Stomach (tissue), 9 donors: ENCODE results near the gene PEPD. TPM values are rescaled to one million over a fixed set of nuclear protein-coding genes. Genes with fewer than 3 reads are reported as not detected.

Source experiments
- DNase-seq, 2 donors: peaks; one replicate each; pipeline versions ENCODE4 v3.0.0 to v3.0.0-alpha.2; 2013 to 2019
- H3K27ac ChIP-seq, 5 donors: fragments of 200-600 bp in 4 of 5; sonication (generic) in 4 of 5; one replicate each; pipeline ENCODE4 v1.5.1; 2013 to 2019; ENCODE audit warnings: mild to moderate bottlenecking in 1 of 5, moderate library complexity in 1 of 5
- H3K27me3 ChIP-seq, 3 donors: fragments of 200-600 bp; sonication (generic); one replicate each; pipeline ENCODE4 v1.5.1; 2017 to 2019; ENCODE audit warnings: mixed run types in 1 of 3
- H3K36me3 ChIP-seq, 4 donors: fragments of 200-600 bp; sonication (generic); 1 replicate in 3 of 4; 2 replicates in 1 of 4; pipeline ENCODE4 v1.5.1; 2016 to 2019
- H3K4me1 ChIP-seq, 4 donors: fragments of 200-600 bp; sonication (generic); one replicate each; pipeline ENCODE4 v1.5.1; 2016 to 2019
- H3K4me3 ChIP-seq, 4 donors: fragments of 200-600 bp; sonication (generic) in 3 of 4; one replicate each; pipeline ENCODE4 v1.5.1; 2016 to 2019; ENCODE audit warnings: mild to moderate bottlenecking in 1 of 4
- H3K9me3 ChIP-seq, 4 donors: fragments of 200-600 bp; sonication (generic); one replicate each; pipeline ENCODE4 v1.5.1; 2016 to 2019
- EP300 ChIP-seq: sonication (generic); formaldehyde crosslinking; IDR thresholded peaks from one replicate; pipeline ENCODE4 v1.6.1; 2017; ENCODE audit warnings: antibody characterized with exemption
- POLR2A ChIP-seq, 4 donors: fragments of 450-650 bp; IDR thresholded peaks; one replicate each; pipeline ENCODE4 v1.6.1; 2016; ENCODE audit warnings: antibody characterized with exemption in 4 of 4, control low read depth in 2 of 4, mild to moderate bottlenecking in 1 of 4, moderate library complexity in 1 of 4
- POLR2AphosphoS5 ChIP-seq, 3 donors: sonication (generic); formaldehyde crosslinking; IDR thresholded peaks; one replicate each; pipeline ENCODE4 v1.6.1; 2016; ENCODE audit warnings: antibody characterized with exemption in 3 of 3
- WGBS, 5 donors: extraction: QIAGEN DNeasy Blood & Tissue Kit in 3 of 5; methylation state at CpG; one replicate each; pipeline versions ENCODE4 v1.1.5 to v1.1.7; 2013 to 2018; 5-methylcytosine and 5-hydroxymethylcytosine counted together
- intact Hi-C: fragments of 100-400 bp; cut with DNase I; formaldehyde crosslinking; loops from one replicate; pipeline ENCODE4 v1.15.1; 2023; ENCODE audit warnings: low total_unique reads
- polyA plus RNA-seq, 3 donors: library from polyadenylated mRNA; stranded (reverse); fragments of 200-250 nt; gene quantifications; one replicate each; pipeline ENCODE4 v1.2.3, GENCODE V29; 2013
- total RNA-seq, 5 donors: library from RNA; depleted of rRNA; stranded (reverse); fragments of >200 nt; gene quantifications; one replicate each; pipeline versions ENCODE4 v1.1.0 to v1.2.3, GENCODE V29; 2014 to 2016
- TF ChIP-seq, protein P1 (sequence below), 7 experiments: fragments of 450-650 bp in 4 of 7; fragments of 200-600 bp in 3 of 7; sonication (generic) in 3 of 7; IDR thresholded peaks; one replicate each; pipeline ENCODE4 v1.5.1; 2016 to 2019; ENCODE audit warnings: antibody characterized with exemption in 7 of 7, control low read depth in 2 of 7, mild to moderate bottlenecking in 1 of 7
- donor health status: healthy with polysubstance abuse.
- donor health status: Bipolar disorder and iron deficiency.
- donor health status: healthy.

The PEPD gene
- total and polyA plus RNA-seq, 8 donors = 8.8 to 99.4 (median 42.7) TPM

DNA sequence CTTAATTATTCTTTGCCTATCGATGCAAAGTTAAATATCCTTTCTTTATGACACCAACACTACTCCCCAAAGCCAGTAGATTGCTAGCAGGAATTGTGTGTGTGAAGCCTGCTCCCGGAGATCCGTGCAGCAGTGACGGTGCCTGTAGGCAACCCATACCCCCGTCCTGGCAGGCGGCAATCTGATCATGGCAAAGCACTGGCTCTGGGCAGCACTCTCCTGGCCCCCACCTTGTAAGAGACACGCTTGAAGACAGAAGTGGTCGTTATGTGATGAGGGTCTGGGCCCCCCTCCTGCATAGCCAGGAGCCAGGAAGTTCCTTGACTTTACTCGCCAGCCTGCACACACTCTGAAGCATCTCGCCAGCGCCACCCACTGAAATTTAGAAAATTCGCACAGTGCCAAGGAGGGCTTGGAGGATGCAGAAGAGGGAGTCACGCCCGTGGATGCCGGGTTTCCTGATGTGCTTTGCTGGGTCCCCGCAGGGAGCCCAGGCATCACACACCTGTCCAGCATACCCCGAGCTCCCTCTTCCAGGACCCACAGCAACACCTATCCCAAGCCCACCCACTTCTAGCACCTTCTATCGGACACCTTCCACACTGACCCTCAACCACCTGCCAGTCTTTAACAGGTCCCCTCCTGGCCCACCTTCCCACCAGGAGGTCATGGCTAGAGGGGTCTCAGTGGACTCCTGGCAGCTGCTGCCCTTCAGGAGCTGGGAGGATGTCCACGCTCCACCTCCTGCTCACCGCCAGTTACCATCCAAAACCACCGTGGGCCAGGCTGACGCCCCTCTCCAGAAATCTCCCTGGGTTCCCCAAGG is 93.6 kb downstream of the PEPD start:
- Histone ChIP-seq H3K27ac (no peak overlapping the region), H3K4me3 (no peak overlapping the region), H3K36me3 (peaks cover 0 to 7% (median 2%) of the 10 kb centered on the region in 4 donors), H3K9me3 (no peaks in the 10 kb centered on the region), H3K27me3 (no peaks in the 10 kb centered on the region), H3K4me1 (no peaks in the 10 kb centered on the region)
- TF ChIP-seq, protein P1, sequence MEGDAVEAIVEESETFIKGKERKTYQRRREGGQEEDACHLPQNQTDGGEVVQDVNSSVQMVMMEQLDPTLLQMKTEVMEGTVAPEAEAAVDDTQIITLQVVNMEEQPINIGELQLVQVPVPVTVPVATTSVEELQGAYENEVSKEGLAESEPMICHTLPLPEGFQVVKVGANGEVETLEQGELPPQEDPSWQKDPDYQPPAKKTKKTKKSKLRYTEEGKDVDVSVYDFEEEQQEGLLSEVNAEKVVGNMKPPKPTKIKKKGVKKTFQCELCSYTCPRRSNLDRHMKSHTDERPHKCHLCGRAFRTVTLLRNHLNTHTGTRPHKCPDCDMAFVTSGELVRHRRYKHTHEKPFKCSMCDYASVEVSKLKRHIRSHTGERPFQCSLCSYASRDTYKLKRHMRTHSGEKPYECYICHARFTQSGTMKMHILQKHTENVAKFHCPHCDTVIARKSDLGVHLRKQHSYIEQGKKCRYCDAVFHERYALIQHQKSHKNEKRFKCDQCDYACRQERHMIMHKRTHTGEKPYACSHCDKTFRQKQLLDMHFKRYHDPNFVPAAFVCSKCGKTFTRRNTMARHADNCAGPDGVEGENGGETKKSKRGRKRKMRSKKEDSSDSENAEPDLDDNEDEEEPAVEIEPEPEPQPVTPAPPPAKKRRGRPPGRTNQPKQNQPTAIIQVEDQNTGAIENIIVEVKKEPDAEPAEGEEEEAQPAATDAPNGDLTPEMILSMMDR (IDR thresholded peaks at IDR 0.05) = no peak
- TF ChIP-seq POLR2A (IDR thresholded peaks at IDR 0.05) (no peak), POLR2AphosphoS5 (IDR thresholded peaks at IDR 0.05) (no peak), EP300 (no peak)
- 86 to 91% (median 90%) methylated on average over 20 to 22 of the region's 22 CpGs for WGBS, 5 donors
- intact Hi-C loops = loop anchor here (5.0 kb wide), 1 partner anchor 344 kb away; no protein-coding TSS in a partner anchor
- DNase-seq = no peak

DNA sequence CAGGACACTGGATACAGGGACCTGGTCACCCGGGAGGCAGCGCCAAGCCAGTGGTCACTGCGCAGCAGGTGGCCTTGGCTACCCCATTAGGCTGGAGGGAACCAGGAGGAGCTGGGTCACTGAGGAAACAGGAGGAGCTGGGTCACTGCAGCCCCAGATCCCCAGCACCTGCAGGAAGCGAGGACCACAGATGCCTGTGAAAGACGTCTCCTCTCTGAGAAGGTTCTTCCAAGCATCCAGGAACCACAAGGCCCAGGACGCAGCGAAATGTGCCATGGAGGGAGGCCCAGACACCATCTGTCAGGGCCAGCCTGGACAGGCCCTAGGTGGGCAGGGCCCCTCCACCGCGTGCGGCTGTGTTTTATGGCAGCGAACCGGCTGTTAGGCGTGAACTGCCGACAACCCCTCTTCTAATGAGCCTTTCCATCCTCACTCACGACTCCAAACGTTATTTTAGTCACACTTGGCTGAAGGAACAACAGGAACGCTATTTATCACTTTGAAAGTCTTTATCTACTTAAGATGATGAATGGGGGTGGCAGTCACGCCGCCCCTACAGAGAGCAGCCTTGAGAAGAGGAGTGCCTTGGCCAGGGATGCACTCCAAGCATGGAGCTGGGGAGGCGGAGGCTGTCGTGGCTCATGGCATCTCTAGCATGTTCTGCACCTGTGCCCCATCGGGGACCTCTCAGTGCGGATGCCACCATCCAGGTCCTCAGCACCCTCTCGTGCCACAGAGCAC is 94.8 kb downstream of the PEPD start:
- Histone ChIP-seq H3K9me3 (no peaks in the 10 kb centered on the region), H3K4me3 (no peak overlapping the region), H3K36me3 (peaks cover 0 to 7% (median 2%) of the 10 kb centered on the region in 4 donors), H3K27me3 (no peaks in the 10 kb centered on the region), H3K4me1 (no peaks in the 10 kb centered on the region), H3K27ac (no peak overlapping the region)
- no peak for TF ChIP-seq POLR2A (IDR thresholded peaks at IDR 0.05)
- TF ChIP-seq, protein P1 (IDR thresholded peaks at IDR 0.05) = no peak
- no peak for TF ChIP-seq POLR2AphosphoS5 (IDR thresholded peaks at IDR 0.05)
- TF ChIP-seq EP300 = no peak
- 77 to 87% (median 83%) methylated on average over 22 to 24 of the region's 24 CpGs for WGBS, 5 donors
- no peak for DNase-seq
- intact Hi-C loops = loop anchor here (5.0 kb wide), 1 partner anchor 346 kb away; no protein-coding TSS in a partner anchor

GRCh38 chr19:33424181-33424580 is 97.4 kb downstream of the PEPD start:
- H3K27ac ChIP-seq = no peak overlapping the region
- intact Hi-C loops = no loop called here
- H3K4me3 ChIP-seq = no peak overlapping the region
- no peaks in the 10 kb centered on the region for H3K9me3 ChIP-seq
- TF ChIP-seq EP300 (no peak), POLR2A (IDR thresholded peaks at IDR 0.05) (no peak), POLR2AphosphoS5 (IDR thresholded peaks at IDR 0.05) (no peak)
- TF ChIP-seq, protein P1 (IDR thresholded peaks at IDR 0.05) = no peak
- 88 to 96% (median 90%) methylated on average over 8 of the region's 8 CpGs for WGBS, 5 donors
- DNase-seq = no peak
- peaks cover 0 to 12% (median 2%) of the 10 kb centered on the region in 4 donors for H3K36me3 ChIP-seq
- no peaks in the 10 kb centered on the region for H3K27me3 ChIP-seq
- no peaks in the 10 kb centered on the region for H3K4me1 ChIP-seq

- H3K27ac ChIP-seq = no peak overlapping the region
- H3K4me1 ChIP-seq = no peaks in the 10 kb centered on the region
- intact Hi-C loops = no loop called here
- no peak for DNase-seq
- TF ChIP-seq EP300 (no peak), POLR2A (IDR thresholded peaks at IDR 0.05) (no peak), POLR2AphosphoS5 (IDR thresholded peaks at IDR 0.05) (no peak)
- TF ChIP-seq, protein P1 (IDR thresholded peaks at IDR 0.05) = no peak
- H3K36me3 ChIP-seq = peaks cover 0 to 14% (median 2%) of the 10 kb centered on the region in 4 donors
- no peaks in the 10 kb centered on the region for H3K9me3 ChIP-seq
- WGBS, 5 donors = 94 to 97% (median 96%) methylated on average over 3 of the region's 3 CpGs
- H3K27me3 ChIP-seq = no peaks in the 10 kb centered on the region
- H3K4me3 ChIP-seq = no peak overlapping the region
Observed at GRCh38 chr19:33422369-33423180, 99.0 kb downstream of the PEPD start.
